H9 (cell line): Measurements from ENCODE around the gene MORN1. TPM values are rescaled to one million over a fixed set of nuclear protein-coding genes. Genes with fewer than 3 reads are reported as not detected.

Experiments used
- DNase-seq: peaks from one replicate; pipeline ENCODE4 v3.0.0-alpha.2; 2017
- H2AFZ ChIP-seq: one replicate; pipeline ENCODE4 v1.6.1; 2013; ENCODE audit warnings: mild to moderate bottlenecking, low read length, control low read depth, moderate library complexity
- H2AK5ac ChIP-seq: 2 replicates; pipeline ENCODE4 v1.6.1; 2013; ENCODE audit warnings: low read length, control low read depth, mixed read lengths; ENCODE audit not compliant: insufficient read length
- H2BK120ac ChIP-seq: one replicate; pipeline ENCODE4 v1.6.1; 2013; ENCODE audit warnings: low read depth, mild to moderate bottlenecking, low read length, control low read depth, inconsistent platforms; ENCODE audit not compliant: poor library complexity, severe bottlenecking
- H2BK12ac ChIP-seq: 2 replicates; pipeline ENCODE4 v1.6.1; 2013; ENCODE audit warnings: low read length, control low read depth, mixed read lengths, low read depth; ENCODE audit not compliant: insufficient read length
- H2BK15ac ChIP-seq: 2 replicates; pipeline ENCODE4 v1.6.1; 2013; ENCODE audit warnings: low read depth, low read length, control low read depth
- H2BK20ac ChIP-seq: one replicate; pipeline ENCODE4 v1.6.1; 2013; ENCODE audit warnings: low read depth, mild to moderate bottlenecking, low read length, control low read depth, inconsistent platforms; ENCODE audit not compliant: poor library complexity, severe bottlenecking
- H2BK5ac ChIP-seq: 2 replicates; pipeline ENCODE4 v1.6.1; 2013; ENCODE audit warnings: low read length, control low read depth, mixed read lengths; ENCODE audit not compliant: insufficient read length
- H3K14ac ChIP-seq: 2 replicates; pipeline ENCODE4 v1.6.1; 2013; ENCODE audit warnings: low read length, control low read depth; ENCODE audit not compliant: insufficient read depth
- H3K18ac ChIP-seq: 2 replicates; pipeline ENCODE4 v1.6.1; 2013; ENCODE audit warnings: low read depth, mild to moderate bottlenecking, mixed read lengths, low read length, control low read depth; ENCODE audit not compliant: insufficient read length
- H3K23ac ChIP-seq: 2 replicates; pipeline ENCODE4 v1.6.1; 2013; ENCODE audit warnings: low read length, control low read depth, mixed read lengths, low read depth; ENCODE audit not compliant: insufficient read length
- H3K23me2 ChIP-seq: 2 replicates; pipeline ENCODE4 v1.6.1; 2013; ENCODE audit warnings: low read depth, mild to moderate bottlenecking, mixed read lengths, low read length, control low read depth; ENCODE audit not compliant: insufficient read length, poor library complexity, severe bottlenecking
- H3K27ac ChIP-seq: 2 replicates; pipeline ENCODE4 v1.5.1; 2013; ENCODE audit warnings: low read length, control low read depth, mixed read lengths, low read depth; ENCODE audit not compliant: insufficient read length
- H3K27me3 ChIP-seq: 2 replicates; pipeline ENCODE4 v1.6.1; 2013; ENCODE audit warnings: low read length, control low read depth, inconsistent platforms; ENCODE audit not compliant: insufficient read depth
- H3K4ac ChIP-seq: 2 replicates; pipeline ENCODE4 v1.6.1; 2013; ENCODE audit warnings: low read depth, mild to moderate bottlenecking, control low read depth, inconsistent platforms, low read length, moderate library complexity
- H3K4me1 ChIP-seq: 2 replicates; pipeline ENCODE4 v1.6.1; 2013; ENCODE audit warnings: low read length, control low read depth, inconsistent platforms; ENCODE audit not compliant: insufficient read depth
- H3K4me2 ChIP-seq: 2 replicates; pipeline ENCODE4 v1.6.1; 2013; ENCODE audit warnings: low read length, control low read depth, mixed read lengths; ENCODE audit not compliant: insufficient read length, insufficient read depth
- H3K56ac ChIP-seq: 2 replicates; pipeline ENCODE4 v1.6.1; 2013; ENCODE audit warnings: low read depth, mild to moderate bottlenecking, mixed read lengths, low read length, control low read depth; ENCODE audit not compliant: insufficient read length
- H3K79me1 ChIP-seq: 2 replicates; pipeline ENCODE4 v1.6.1; 2013; ENCODE audit warnings: low read depth, mild to moderate bottlenecking, moderate library complexity, low read length, control low read depth, inconsistent platforms; ENCODE audit not compliant: insufficient read depth, poor library complexity, severe bottlenecking
- H3K79me2 ChIP-seq: 2 replicates; pipeline ENCODE4 v1.6.1; 2013; ENCODE audit warnings: low read length, control low read depth, inconsistent platforms; ENCODE audit not compliant: insufficient read depth
- H3K9ac ChIP-seq: 2 replicates; pipeline ENCODE4 v1.6.1; 2013; ENCODE audit warnings: low read length, control low read depth, mixed read lengths; ENCODE audit not compliant: insufficient read length; ENCODE audit errors: extremely low read depth
- H3K9me3 ChIP-seq: one replicate; pipeline ENCODE4 v1.6.1; 2013; ENCODE audit warnings: low read depth, low read length, inconsistent platforms; ENCODE audit not compliant: control insufficient read depth
- H3T11ph ChIP-seq: one replicate; pipeline ENCODE4 v1.6.1; 2013; ENCODE audit warnings: mild to moderate bottlenecking, low read length, control low read depth, inconsistent platforms
- H4K20me1 ChIP-seq: one replicate; pipeline ENCODE4 v1.6.1; 2013; ENCODE audit not compliant: control insufficient read depth, insufficient read length, insufficient read depth
- H4K5ac ChIP-seq: 2 replicates; pipeline ENCODE4 v1.6.1; 2013; ENCODE audit warnings: low read depth, mild to moderate bottlenecking, mixed read lengths, low read length, control low read depth; ENCODE audit not compliant: insufficient read length
- H4K8ac ChIP-seq: replicated peaks from 2 replicates; pipeline ENCODE4 v1.6.1; 2013; ENCODE audit warnings: low read length, control low read depth, mixed read lengths, low read depth; ENCODE audit not compliant: insufficient read length
- H4K91ac ChIP-seq: 2 replicates; pipeline ENCODE4 v1.6.1; 2013; ENCODE audit warnings: low read depth, mild to moderate bottlenecking, moderate library complexity, mixed read lengths, low read length, control low read depth; ENCODE audit not compliant: insufficient read length
- H3K27ac Mint-ChIP-seq, 3 experiments: 2 replicates in 2 of 3; 3 replicates in 1 of 3; pipeline ENCODE4 v1.8.0; 2020 to 2021; ENCODE audit warnings: mixed read lengths in 3 of 3, mild to moderate bottlenecking in 1 of 3, moderate library complexity in 1 of 3
- H3K27me3 Mint-ChIP-seq: 2 replicates; pipeline ENCODE4 v1.8.0; 2021; ENCODE audit warnings: low read depth, mild to moderate bottlenecking, moderate library complexity, mixed read lengths
- H3K36me3 Mint-ChIP-seq, 3 experiments: 2 replicates in 2 of 3; 3 replicates in 1 of 3; pipeline ENCODE4 v1.8.0; 2020 to 2021; ENCODE audit warnings: low read depth in 3 of 3, mixed read lengths in 3 of 3; ENCODE audit not compliant: insufficient read depth in 1 of 3
- H3K4me1 Mint-ChIP-seq, 2 experiments: 2 replicates each; pipeline ENCODE4 v1.8.0; 2020; ENCODE audit warnings: mixed read lengths in 2 of 2
- H3K4me3 Mint-ChIP-seq, 2 experiments: 2 replicates in 1 of 2; 3 replicates in 1 of 2; pipeline ENCODE4 v1.8.0; 2020 to 2021; ENCODE audit warnings: mild to moderate bottlenecking in 2 of 2, mixed read lengths in 2 of 2, moderate library complexity in 1 of 2
- H3K9me3 Mint-ChIP-seq, 2 experiments: 2 replicates in 1 of 2; 3 replicates in 1 of 2; pipeline ENCODE4 v1.8.0; 2020; ENCODE audit warnings: mild to moderate bottlenecking in 2 of 2, mixed read lengths in 2 of 2, moderate library complexity in 1 of 2
- CTCF ChIP-seq: fragments of 200-600 bp; sonication (generic); conservative IDR thresholded peaks from 3 replicates; pipeline ENCODE4 v1.8.0; 2021; ENCODE audit warnings: antibody characterized with exemption, mild to moderate bottlenecking
- WGBS: extraction: QIAGEN DNeasy Blood & Tissue Kit; methylation state at CpG from one replicate; pipeline ENCODE4 v1.1.7; 2013; ENCODE audit warnings: missing lambda C conversion rate, low lambda C conversion rate, mixed read lengths; ENCODE audit not compliant: insufficient read length; ENCODE audit errors: extremely low coverage; 5-methylcytosine and 5-hydroxymethylcytosine counted together
- total RNA-seq: library from RNA; stranded (reverse); gene quantifications from 2 replicates; pipeline ENCODE4 v1.2.1, GENCODE V29; 2021

The MORN1 gene
- total RNA-seq, 1 experiment from 2014 or later = 12.7 TPM

- H3K4me1 ChIP-seq = no peaks in the 10 kb centered on the region
- no peak for TF ChIP-seq CTCF
- H3K27ac Mint-ChIP-seq = no peak overlapping the region
Observed at GRCh38 chr1:2306151-2306978, 85.0 kb downstream of the MORN1 start.

More at GRCh38 chr1:2306151-2306978, 85.0 kb downstream of the MORN1 start:
- Histone ChIP-seq H2BK20ac (no peak overlapping the region), H2BK120ac (no peak overlapping the region), H3K23ac (no peak overlapping the region), H3K79me1 (peaks cover 3% of the 10 kb centered on the region), H2BK15ac (no peak overlapping the region), H2AFZ (no peak overlapping the region), H2BK12ac (no peak overlapping the region), H3K56ac (no peak overlapping the region), H3T11ph (no peak overlapping the region), H3K4ac (no peak overlapping the region), H4K91ac (no peak overlapping the region), H3K14ac (no peak overlapping the region; the same call in 1 of the 2 replicates), H3K27ac (no peak overlapping the region), H4K20me1 (no peaks in the 10 kb centered on the region), H3K9ac (no peak overlapping the region), H2BK5ac (no peak overlapping the region), H3K23me2 (no peaks in the 10 kb centered on the region), H2AK5ac (no peak overlapping the region), H3K79me2 (no peaks in the 10 kb centered on the region; the same call in 1 of the 2 replicates), H4K8ac (no peak overlapping the region), H4K5ac (no peak overlapping the region), H3K18ac (no peak overlapping the region), H3K4me2 (no peak overlapping the region), H3K27me3 (no peaks in the 10 kb centered on the region), H3K9me3 (no peaks in the 10 kb centered on the region)
- Mint-ChIP-seq H3K27me3 (peaks cover 1% of the 10 kb centered on the region; the same call in 1 of the 2 replicates), H3K36me3 (peaks cover 22 to 53% (median 48%) of the 10 kb centered on the region in 3 experiments; a peak in 6 of 7 replicates), H3K4me1 (peaks cover 0 to 18% of the 10 kb centered on the region in 2 experiments; a peak in 2 of 4 replicates), H3K9me3 (no peaks in the 10 kb centered on the region), H3K4me3 (no peak overlapping the region; a peak in 1 of 5 replicates)
- peak; percentile 88 for DNase-seq
- no CpG with 5 or more reads among the region's 81 CpGs for WGBS
